Muscle layer of duodenum (tissue), 2 donors: ENCODE results near the gene IMMT.

Experiments used
- H3K27ac ChIP-seq: one replicate; pipeline ENCODE4 v1.7.0; 2013; ENCODE audit warnings: mild to moderate bottlenecking, low read length
- H3K27me3 ChIP-seq: one replicate; pipeline ENCODE4 v1.7.0; 2013; ENCODE audit warnings: low read depth, mild to moderate bottlenecking, control low read depth, low read length
- H3K36me3 ChIP-seq, 2 donors: one replicate each; pipeline ENCODE4 v1.7.0; 2013; ENCODE audit warnings: low read length in 2 of 2, control low read depth in 1 of 2, mild to moderate bottlenecking in 1 of 2; ENCODE audit not compliant: insufficient read depth in 2 of 2, control insufficient read depth in 1 of 2
- H3K4me1 ChIP-seq, 2 donors: one replicate each; pipeline ENCODE4 v1.7.0; 2013; ENCODE audit warnings: low read length in 2 of 2, mild to moderate bottlenecking in 2 of 2, control low read depth in 1 of 2, moderate library complexity in 1 of 2; ENCODE audit not compliant: insufficient read depth in 2 of 2, control insufficient read depth in 1 of 2
- H3K4me3 ChIP-seq, 2 donors: one replicate each; pipeline ENCODE4 v1.7.0; 2013; ENCODE audit warnings: low read length in 2 of 2, low read depth in 1 of 2, mild to moderate bottlenecking in 1 of 2
- H3K9me3 ChIP-seq, 2 donors: one replicate each; pipeline ENCODE4 v1.7.0; 2013; ENCODE audit warnings: low read length in 2 of 2, control low read depth in 1 of 2, mild to moderate bottlenecking in 1 of 2; ENCODE audit not compliant: control insufficient read depth in 1 of 2
- donor health status: healthy.

The IMMT gene

GRCh38 chr2:86102157-86102556 lies 93.1 kb downstream of the IMMT start:
- Histone ChIP-seq H3K9me3 (no peaks in the 10 kb centered on the region), H3K27ac (no peak overlapping the region), H3K4me1 (peaks cover 5 to 22% of the 10 kb centered on the region in 2 donors), H3K27me3 (no peaks in the 10 kb centered on the region), H3K36me3 (peaks cover 34 to 37% of the 10 kb centered on the region in 2 donors), H3K4me3 (no peak overlapping the region)

- Histone ChIP-seq H3K4me3 (no peak overlapping the region), H3K9me3 (no peaks in the 10 kb centered on the region), H3K36me3 (peaks cover 45 to 63% of the 10 kb centered on the region in 2 donors), H3K27ac (no peak overlapping the region), H3K27me3 (no peaks in the 10 kb centered on the region), H3K4me1 (no peaks in the 10 kb centered on the region)
Observed at GRCh38 chr2:86097913-86098312, 97.3 kb downstream of the IMMT start.

GRCh38 chr2:86097114-86097896 lies 98.0 kb downstream of the IMMT start:
- no peak overlapping the region for H3K4me3 ChIP-seq
- H3K27ac ChIP-seq, result no peak overlapping the region
- peaks cover 41 to 62% of the 10 kb centered on the region in 2 donors for H3K36me3 ChIP-seq
- no peaks in the 10 kb centered on the region for H3K4me1 ChIP-seq
- no peaks in the 10 kb centered on the region for H3K27me3 ChIP-seq
- no peaks in the 10 kb centered on the region for H3K9me3 ChIP-seq

- H3K27ac ChIP-seq, result no peak overlapping the region
- H3K4me3 ChIP-seq, result no peak overlapping the region
- H3K4me1 ChIP-seq, result no peaks in the 10 kb centered on the region
- no peaks in the 10 kb centered on the region for H3K9me3 ChIP-seq
- peaks cover 34 to 66% of the 10 kb centered on the region in 2 donors for H3K36me3 ChIP-seq
- H3K27me3 ChIP-seq, result no peaks in the 10 kb centered on the region
Observed at GRCh38 chr2:86094229-86094628, 101.0 kb downstream of the IMMT start.
